Activated CD8-positive, alpha-beta T cell treated with anti-CD3 and anti-CD28 coated beads, Interleukin-2, amount 10 ng/mL, durations not matched to agents 7 days and 5 days (primary cell): ENCODE data around the gene SUPT3H. TPM values are rescaled to one million over a fixed set of nuclear protein-coding genes. Genes with fewer than 3 reads are reported as not detected.

Experiments
- ATAC-seq: fragments of 150-1000 bp; cut with Tn5 transposase; one replicate; pipeline ENCODE4 v1.10.0; 2021; ENCODE audit warnings: moderate library complexity
- CTCF ChIA-PET: fragments of 350-600 bp; sonication (Branson Sonifier 250); formaldehyde crosslinking; loops from one replicate; lab custom pipeline; 2021; ENCODE audit warnings: antibody characterized with exemption; lab: Charles Lee
- POLR2A ChIA-PET: fragments of 350-600 bp; sonication (Branson Sonifier 250); formaldehyde crosslinking; loops from one replicate; lab custom pipeline; 2021; ENCODE audit warnings: antibody characterized with exemption; lab: Charles Lee
- DNase-seq: peaks from one replicate; pipeline ENCODE4 v3.0.0-alpha.2; 2020
- H3K27ac Mint-ChIP-seq: one replicate; pipeline ENCODE4 v1.8.0; 2021; ENCODE audit warnings: mild to moderate bottlenecking, mixed read lengths
- H3K27me3 Mint-ChIP-seq: one replicate; pipeline ENCODE4 v1.8.0; 2021; ENCODE audit warnings: low read depth, mixed read lengths
- H3K36me3 Mint-ChIP-seq: one replicate; pipeline ENCODE4 v1.8.0; 2021; ENCODE audit warnings: low read depth, mixed read lengths
- H3K4me1 Mint-ChIP-seq: one replicate; pipeline ENCODE4 v1.8.0; 2021; ENCODE audit warnings: low read depth, mixed read lengths
- H3K4me3 Mint-ChIP-seq: one replicate; pipeline ENCODE4 v1.8.0; 2021; ENCODE audit warnings: mild to moderate bottlenecking, mixed read lengths
- H3K9me3 Mint-ChIP-seq: one replicate; pipeline ENCODE4 v1.8.0; 2022; ENCODE audit warnings: mixed read lengths; ENCODE audit not compliant: insufficient read depth
- total RNA-seq, 2 experiments: library from RNA; stranded (reverse); gene quantifications; one replicate each; pipeline ENCODE4 v1.2.3, GENCODE V29; 2021

The SUPT3H gene
- total RNA-seq, 2 experiments from 2014 or later: 6.4 to 9.1 TPM

GRCh38 chr6:45388328-45388727, 10.6 kb upstream of the SUPT3H start:
- DNase-seq (no peak), ATAC-seq (no peak)
- POLR2A ChIA-PET: interaction anchor here (0.9 to 2.4 kb wide), 2 partner anchors 9 to 10 kb away, joined by 3 to 7 read pairs; partner anchors contain the start of gene SUPT3H
- Mint-ChIP-seq H3K36me3 (peaks cover 2% of the 10 kb centered on the region), H3K4me1 (no peaks in the 10 kb centered on the region), H3K9me3 (peaks cover 12% of the 10 kb centered on the region), H3K27ac (no peak overlapping the region), H3K27me3 (no peaks in the 10 kb centered on the region), H3K4me3 (no peak overlapping the region)
- CTCF ChIA-PET: no interaction called here

GRCh38 chr6:45387236-45387635, 9.5 kb upstream of the SUPT3H start:
- Mint-ChIP-seq H3K9me3 (peaks cover 4% of the 10 kb centered on the region), H3K4me3 (no peak overlapping the region), H3K27ac (no peak overlapping the region), H3K27me3 (no peaks in the 10 kb centered on the region), H3K4me1 (no peaks in the 10 kb centered on the region), H3K36me3 (no peaks in the 10 kb centered on the region)
- POLR2A ChIA-PET: interaction anchor here (0.9 to 2.4 kb wide), 2 partner anchors 8 to 9 kb away, joined by 3 to 7 read pairs; partner anchors contain the start of gene SUPT3H
- CTCF ChIA-PET: no interaction called here
- no peak for DNase-seq
- no peak for ATAC-seq

DNA sequence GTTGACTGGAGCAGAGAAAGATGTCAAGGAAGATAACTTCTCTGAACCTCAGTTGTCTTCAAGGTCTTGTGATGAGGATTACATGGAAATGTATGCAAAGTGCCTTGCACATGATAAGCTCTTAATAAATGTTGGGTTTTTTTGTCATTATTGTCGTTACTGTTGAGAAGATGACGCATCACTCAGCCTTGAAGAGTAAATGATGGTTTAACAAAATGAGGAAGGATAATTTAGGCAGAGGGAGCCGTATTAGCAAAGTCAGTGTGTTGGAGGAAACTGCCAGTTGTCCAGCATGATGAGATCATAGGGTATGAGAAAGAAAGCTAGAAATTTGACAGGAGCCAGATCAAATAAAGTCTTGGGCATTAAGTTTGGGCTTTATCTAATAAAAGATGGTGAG, 8.8 kb upstream of the SUPT3H start:
- no peak for DNase-seq
- Mint-ChIP-seq H3K9me3 (peaks cover 4% of the 10 kb centered on the region), H3K4me3 (no peak overlapping the region), H3K27ac (no peak overlapping the region), H3K27me3 (no peaks in the 10 kb centered on the region), H3K36me3 (no peaks in the 10 kb centered on the region), H3K4me1 (no peaks in the 10 kb centered on the region)
- POLR2A ChIA-PET: interaction anchor here (2.4 kb wide), 1 partner anchor 8 kb away, joined by 7 read pairs; the partner anchor contains the start of gene SUPT3H
- CTCF ChIA-PET: no interaction called here
- ATAC-seq: no peak

- DNase-seq (no peak), ATAC-seq (no peak)
- ChIA-PET POLR2A (no interaction called here), CTCF (interaction anchor here (1.5 kb wide), 1 partner anchor 727 kb away, joined by 3 read pairs; no protein-coding TSS in a partner anchor)
- H3K27ac Mint-ChIP-seq: no peak overlapping the region
- H3K27me3 Mint-ChIP-seq: no peaks in the 10 kb centered on the region
- H3K4me1 Mint-ChIP-seq: peaks cover 5% of the 10 kb centered on the region
- no peak overlapping the region for H3K4me3 Mint-ChIP-seq
- H3K9me3 Mint-ChIP-seq: no peaks in the 10 kb centered on the region
- no peaks in the 10 kb centered on the region for H3K36me3 Mint-ChIP-seq
Observed at GRCh38 chr6:45382391-45382790, 4.7 kb upstream of the SUPT3H start.

- Mint-ChIP-seq H3K4me1 (peaks cover 18% of the 10 kb centered on the region), H3K27ac (peak overlapping the region; percentile 100), H3K36me3 (peaks cover 2% of the 10 kb centered on the region), H3K27me3 (no peaks in the 10 kb centered on the region), H3K9me3 (no peaks in the 10 kb centered on the region), H3K4me3 (peak overlapping the region; percentile 98)
- CTCF ChIA-PET: interaction anchor here (0.6 to 3.6 kb wide), 14 partner anchors 10 to 748 kb away, joined by 3 to 20 read pairs (median 3); no protein-coding TSS in a partner anchor
- DNase-seq (peak; percentile 46), ATAC-seq (peak; percentile 20)
- POLR2A ChIA-PET: interaction anchor here (0.6 to 1.4 kb wide), 20 partner anchors 9 to 723 kb away, joined by 3 to 8 read pairs (median 3); partner anchors contain the start of gene RUNX2
Observed at GRCh38 chr6:45378334-45378926, 696 bp upstream of the SUPT3H start.

DNA sequence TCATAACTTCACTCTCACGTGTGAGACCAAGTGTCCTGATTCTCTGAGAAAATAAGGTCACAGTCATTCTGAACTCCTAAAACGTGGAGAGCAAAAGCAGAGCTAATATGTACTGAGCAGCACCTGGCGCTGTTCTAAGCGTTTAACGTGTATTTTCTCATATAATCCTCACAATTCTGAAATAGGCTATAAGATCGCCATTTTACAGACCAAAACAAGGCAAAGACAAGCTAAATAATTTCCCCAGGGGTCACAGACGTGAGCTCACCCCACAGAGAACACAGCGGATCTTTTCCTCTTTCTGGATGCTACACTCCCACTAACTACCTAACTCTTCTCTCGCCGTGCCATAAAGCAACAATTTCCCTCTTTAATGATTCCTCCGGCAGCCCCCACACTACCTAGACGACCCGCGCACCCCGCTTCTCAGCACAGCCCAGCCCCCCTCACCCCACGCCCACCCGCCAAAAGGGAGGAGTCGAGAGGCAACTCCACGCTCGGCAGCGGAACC, 636 bp downstream of the SUPT3H start:
- Mint-ChIP-seq H3K27ac (peak overlapping the region; percentile 100), H3K4me1 (peaks cover 18% of the 10 kb centered on the region), H3K27me3 (no peaks in the 10 kb centered on the region), H3K9me3 (no peaks in the 10 kb centered on the region), H3K4me3 (peak overlapping the region; percentile 98), H3K36me3 (peaks cover 2% of the 10 kb centered on the region)
- DNase-seq (no peak), ATAC-seq (no peak)
- CTCF ChIA-PET: interaction anchor here (1.4 to 3.6 kb wide), 6 partner anchors 11 to 902 kb away, joined by 3 to 20 read pairs (median 8); partner anchors contain the start of gene RUNX2
- POLR2A ChIA-PET: interaction anchor here (0.5 to 0.6 kb wide), 2 partner anchors 262 to 1107 kb away, joined by 3 read pairs; partner anchors contain the start of gene TMEM151B

DNA sequence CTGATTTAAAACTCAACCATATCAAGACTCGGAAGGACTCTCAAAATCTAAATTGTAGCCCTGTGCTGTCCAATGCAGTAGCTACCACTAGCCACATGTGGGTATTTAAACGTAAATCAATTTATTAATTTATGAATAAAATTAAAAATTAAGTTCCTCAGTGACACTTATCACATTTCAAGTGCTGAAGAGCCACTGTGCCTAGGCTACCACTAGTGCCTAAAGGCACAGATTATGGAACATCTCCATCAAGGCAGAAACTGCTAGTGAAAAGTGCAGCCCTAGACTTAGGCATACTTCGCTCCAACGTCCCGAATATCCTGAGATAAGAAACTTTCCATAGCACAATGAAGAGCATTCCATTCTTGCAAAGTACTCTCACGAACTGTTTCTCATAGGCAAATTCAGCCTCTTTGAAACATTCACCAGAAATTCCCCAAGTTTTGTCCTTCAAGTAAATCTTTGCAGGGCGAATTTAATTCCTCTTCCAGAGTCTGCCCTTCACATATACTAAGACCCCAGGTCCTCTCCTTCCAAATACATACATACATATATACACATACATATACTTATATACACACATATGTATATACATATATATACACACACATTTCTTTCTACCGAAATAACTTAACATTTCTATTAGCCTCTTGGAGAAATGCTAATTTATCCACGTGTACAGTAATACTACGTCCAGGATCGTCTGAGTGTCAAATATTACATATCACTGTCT, 1.3 kb downstream of the SUPT3H start:
- H3K4me3 Mint-ChIP-seq: peak overlapping the region; percentile 98
- CTCF ChIA-PET: interaction anchor here (0.6 to 3.6 kb wide), 10 partner anchors 15 to 901 kb away, joined by 3 to 20 read pairs (median 6); partner anchors contain the start of gene RUNX2
- H3K27ac Mint-ChIP-seq: peak overlapping the region; percentile 100
- DNase-seq (no peak), ATAC-seq (no peak)
- POLR2A ChIA-PET: interaction anchor here (0.5 to 0.6 kb wide), 2 partner anchors 262 to 1106 kb away, joined by 3 read pairs; partner anchors contain the start of gene TMEM151B
- H3K9me3 Mint-ChIP-seq: no peaks in the 10 kb centered on the region
- H3K4me1 Mint-ChIP-seq: peaks cover 18% of the 10 kb centered on the region
- H3K36me3 Mint-ChIP-seq: peaks cover 2% of the 10 kb centered on the region
- no peaks in the 10 kb centered on the region for H3K27me3 Mint-ChIP-seq

GRCh38 chr6:45375449-45375848, 2.3 kb downstream of the SUPT3H start:
- Mint-ChIP-seq H3K27me3 (no peaks in the 10 kb centered on the region), H3K36me3 (peaks cover 2% of the 10 kb centered on the region), H3K4me1 (peaks cover 18% of the 10 kb centered on the region), H3K4me3 (no peak overlapping the region), H3K9me3 (no peaks in the 10 kb centered on the region), H3K27ac (no peak overlapping the region)
- ATAC-seq: no peak
- no peak for DNase-seq
- POLR2A ChIA-PET: interaction anchor here (0.7 to 1.0 kb wide), 2 partner anchors 8 to 748 kb away, joined by 3 to 4 read pairs; no protein-coding TSS in a partner anchor
- CTCF ChIA-PET: interaction anchor here (0.6 to 3.6 kb wide), 8 partner anchors 31 to 728 kb away, joined by 3 to 20 read pairs (median 4); partner anchors contain the start of gene RUNX2

GRCh38 chr6:45371924-45372573, 5.7 kb downstream of the SUPT3H start:
- CTCF ChIA-PET: interaction anchor here (0.9 to 1.2 kb wide), 2 partner anchors 12 to 35 kb away, joined by 3 read pairs; no protein-coding TSS in a partner anchor
- POLR2A ChIA-PET: interaction anchor here (0.6 kb wide), 1 partner anchor 67 kb away, joined by 3 read pairs; no protein-coding TSS in a partner anchor
- no peak overlapping the region for H3K27ac Mint-ChIP-seq
- DNase-seq: no peak
- ATAC-seq: no peak
- H3K4me1 Mint-ChIP-seq: peaks cover 17% of the 10 kb centered on the region
- H3K9me3 Mint-ChIP-seq: no peaks in the 10 kb centered on the region
- H3K4me3 Mint-ChIP-seq: no peak overlapping the region
- peaks cover 8% of the 10 kb centered on the region for H3K36me3 Mint-ChIP-seq
- H3K27me3 Mint-ChIP-seq: no peaks in the 10 kb centered on the region

DNA sequence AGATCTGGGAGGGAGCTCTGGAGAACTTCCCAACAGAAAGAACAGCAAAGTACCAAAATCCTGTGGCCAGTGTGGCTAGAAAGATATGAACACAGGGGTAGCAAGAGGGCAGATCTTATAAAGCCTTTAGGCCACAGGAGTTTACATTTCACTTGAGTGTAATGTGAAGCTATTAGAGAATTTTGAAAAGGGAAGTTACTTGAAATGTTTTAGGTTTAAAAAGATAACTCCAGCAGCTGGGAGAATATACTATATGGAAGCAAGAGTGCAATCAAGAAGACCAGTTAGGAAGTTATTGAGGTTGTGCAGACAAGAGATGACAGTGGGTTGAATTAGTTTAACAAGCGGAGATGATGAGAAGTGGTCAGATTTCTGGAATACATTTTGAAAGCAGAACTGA, 7.9 kb downstream of the SUPT3H start:
- H3K4me1 Mint-ChIP-seq: peaks cover 4% of the 10 kb centered on the region
- H3K9me3 Mint-ChIP-seq: no peaks in the 10 kb centered on the region
- CTCF ChIA-PET: no interaction called here
- no peaks in the 10 kb centered on the region for H3K27me3 Mint-ChIP-seq
- no peak for ATAC-seq
- POLR2A ChIA-PET: no interaction called here
- peaks cover 8% of the 10 kb centered on the region for H3K36me3 Mint-ChIP-seq
- H3K4me3 Mint-ChIP-seq: no peak overlapping the region
- no peak overlapping the region for H3K27ac Mint-ChIP-seq
- no peak for DNase-seq

GRCh38 chr6:45367999-45368398, 9.7 kb downstream of the SUPT3H start:
- no peak overlapping the region for H3K27ac Mint-ChIP-seq
- H3K9me3 Mint-ChIP-seq: no peaks in the 10 kb centered on the region
- H3K4me1 Mint-ChIP-seq: peaks cover 4% of the 10 kb centered on the region
- DNase-seq (no peak), ATAC-seq (no peak)
- ChIA-PET CTCF (interaction anchor here (1.1 to 1.9 kb wide), 2 partner anchors 10 to 29 kb away, joined by 3 to 8 read pairs; partner anchors contain the start of gene SUPT3H), POLR2A (no interaction called here)
- no peaks in the 10 kb centered on the region for H3K27me3 Mint-ChIP-seq
- H3K36me3 Mint-ChIP-seq: peaks cover 8% of the 10 kb centered on the region
- H3K4me3 Mint-ChIP-seq: no peak overlapping the region
